ENCODE measurements around the gene POU5F2. TPM values are rescaled to one million over a fixed set of nuclear protein-coding genes. Genes with fewer than 3 reads are reported as not detected.

Gene POU5F2
- total RNA-seq, 2 donors from 2014 or later: 1.7 to 3.2 TPM

GRCh38 chr5:93724791-93725190, 16.6 kb downstream of the POU5F2 start:
- Histone ChIP-seq H3K4me3 (no peak overlapping the region), H3K27ac (no peak overlapping the region), H3K9me3 (no peaks in the 10 kb centered on the region), H3K4me1 (replicated peaks) (no peaks in the 10 kb centered on the region), H3K36me3 (no peaks in the 10 kb centered on the region), H3K27me3 (replicated peaks; ENCODE audit: insufficient read depth) (no peaks in the 10 kb centered on the region)
- no peak for DNase-seq (ENCODE audit: low spot score)
- TF ChIP-seq POLR2A (IDR thresholded peaks at IDR 0.05): no peak
- no peak for TF ChIP-seq POLR2AphosphoS5 (IDR thresholded peaks at IDR 0.05)
- TF ChIP-seq, protein P1, sequence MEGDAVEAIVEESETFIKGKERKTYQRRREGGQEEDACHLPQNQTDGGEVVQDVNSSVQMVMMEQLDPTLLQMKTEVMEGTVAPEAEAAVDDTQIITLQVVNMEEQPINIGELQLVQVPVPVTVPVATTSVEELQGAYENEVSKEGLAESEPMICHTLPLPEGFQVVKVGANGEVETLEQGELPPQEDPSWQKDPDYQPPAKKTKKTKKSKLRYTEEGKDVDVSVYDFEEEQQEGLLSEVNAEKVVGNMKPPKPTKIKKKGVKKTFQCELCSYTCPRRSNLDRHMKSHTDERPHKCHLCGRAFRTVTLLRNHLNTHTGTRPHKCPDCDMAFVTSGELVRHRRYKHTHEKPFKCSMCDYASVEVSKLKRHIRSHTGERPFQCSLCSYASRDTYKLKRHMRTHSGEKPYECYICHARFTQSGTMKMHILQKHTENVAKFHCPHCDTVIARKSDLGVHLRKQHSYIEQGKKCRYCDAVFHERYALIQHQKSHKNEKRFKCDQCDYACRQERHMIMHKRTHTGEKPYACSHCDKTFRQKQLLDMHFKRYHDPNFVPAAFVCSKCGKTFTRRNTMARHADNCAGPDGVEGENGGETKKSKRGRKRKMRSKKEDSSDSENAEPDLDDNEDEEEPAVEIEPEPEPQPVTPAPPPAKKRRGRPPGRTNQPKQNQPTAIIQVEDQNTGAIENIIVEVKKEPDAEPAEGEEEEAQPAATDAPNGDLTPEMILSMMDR (IDR thresholded peaks at IDR 0.05): no peak
- WGBS: 95% methylated on average over 1 of the region's 1 CpG
- intact Hi-C loops (cut with DNase I): no loop called here

DNA sequence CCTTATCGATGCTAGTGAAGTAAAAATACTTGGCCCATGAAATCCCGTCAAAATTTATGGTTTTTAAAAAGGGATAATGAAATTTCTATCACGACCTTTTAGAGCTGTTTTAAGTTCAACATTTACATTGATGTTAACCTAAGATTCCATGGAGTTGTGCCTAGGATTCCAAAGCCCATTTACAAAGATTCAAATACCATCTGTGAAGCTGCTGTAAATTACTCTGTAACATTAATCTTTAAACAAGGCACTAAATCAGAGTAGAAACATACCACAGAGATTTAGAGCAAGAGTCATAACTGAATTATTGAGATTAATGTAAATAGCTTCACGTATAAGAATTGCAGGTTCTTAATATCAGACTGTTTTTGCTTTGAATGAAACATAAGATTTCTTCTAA, 17.7 kb downstream of the POU5F2 start:
- no peaks in the 10 kb centered on the region for H3K4me1 ChIP-seq (replicated peaks)
- intact Hi-C loops (cut with DNase I): no loop called here
- WGBS: 34% methylated on average over 4 of the region's 4 CpGs
- TF ChIP-seq POLR2AphosphoS5 (IDR thresholded peaks at IDR 0.05) (no peak), POLR2A (IDR thresholded peaks at IDR 0.05) (no peak)
- TF ChIP-seq, protein P1 (IDR thresholded peaks at IDR 0.05): no peak
- H3K36me3 ChIP-seq: no peaks in the 10 kb centered on the region
- H3K9me3 ChIP-seq: no peaks in the 10 kb centered on the region
- H3K27ac ChIP-seq: no peak overlapping the region
- no peaks in the 10 kb centered on the region for H3K27me3 ChIP-seq (replicated peaks; ENCODE audit: insufficient read depth)
- DNase-seq (ENCODE audit: low spot score): no peak
- H3K4me3 ChIP-seq: no peak overlapping the region

- Histone ChIP-seq H3K4me3 (no peak overlapping the region), H3K9me3 (no peaks in the 10 kb centered on the region), H3K27ac (no peak overlapping the region), H3K4me1 (replicated peaks) (no peaks in the 10 kb centered on the region), H3K36me3 (no peaks in the 10 kb centered on the region), H3K27me3 (replicated peaks; ENCODE audit: insufficient read depth) (no peaks in the 10 kb centered on the region)
- intact Hi-C loops (cut with DNase I): no loop called here
- DNase-seq (ENCODE audit: low spot score): no peak
- TF ChIP-seq, protein P1 (IDR thresholded peaks at IDR 0.05): no peak
- TF ChIP-seq POLR2AphosphoS5 (IDR thresholded peaks at IDR 0.05) (no peak), POLR2A (IDR thresholded peaks at IDR 0.05) (no peak)
These were observed 18.4 kb downstream of the POU5F2 start for GRCh38 chr5:93723005-93723404.

DNA sequence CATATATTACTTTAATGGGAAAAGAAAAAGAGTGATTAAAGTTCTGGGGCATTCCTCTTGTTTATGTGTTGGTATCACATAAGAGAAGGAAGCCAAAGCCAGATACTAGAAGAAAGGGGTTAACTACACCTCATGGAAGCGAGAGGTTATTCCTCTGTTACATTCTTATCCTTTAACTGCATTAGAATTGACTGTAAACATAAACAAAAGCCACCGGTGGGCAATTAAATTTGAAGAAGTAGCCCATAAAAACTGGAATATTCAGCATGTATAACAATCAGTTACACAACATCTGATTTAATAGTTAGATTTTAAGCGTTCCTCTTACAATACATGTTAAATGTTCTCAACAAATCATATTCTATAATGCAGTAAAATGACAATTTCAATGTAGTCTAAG, 18.8 kb downstream of the POU5F2 start:
- no peaks in the 10 kb centered on the region for H3K4me1 ChIP-seq (replicated peaks)
- 36% methylated on average over 3 of the region's 3 CpGs for WGBS
- H3K4me3 ChIP-seq: no peak overlapping the region
- H3K9me3 ChIP-seq: no peaks in the 10 kb centered on the region
- H3K27me3 ChIP-seq (replicated peaks; ENCODE audit: insufficient read depth): no peaks in the 10 kb centered on the region
- intact Hi-C loops (cut with DNase I): no loop called here
- H3K27ac ChIP-seq: no peak overlapping the region
- no peak for TF ChIP-seq POLR2A (IDR thresholded peaks at IDR 0.05)
- no peak for TF ChIP-seq POLR2AphosphoS5 (IDR thresholded peaks at IDR 0.05)
- TF ChIP-seq, protein P1 (IDR thresholded peaks at IDR 0.05): no peak
- no peak for DNase-seq (ENCODE audit: low spot score)
- H3K36me3 ChIP-seq: no peaks in the 10 kb centered on the region

DNA sequence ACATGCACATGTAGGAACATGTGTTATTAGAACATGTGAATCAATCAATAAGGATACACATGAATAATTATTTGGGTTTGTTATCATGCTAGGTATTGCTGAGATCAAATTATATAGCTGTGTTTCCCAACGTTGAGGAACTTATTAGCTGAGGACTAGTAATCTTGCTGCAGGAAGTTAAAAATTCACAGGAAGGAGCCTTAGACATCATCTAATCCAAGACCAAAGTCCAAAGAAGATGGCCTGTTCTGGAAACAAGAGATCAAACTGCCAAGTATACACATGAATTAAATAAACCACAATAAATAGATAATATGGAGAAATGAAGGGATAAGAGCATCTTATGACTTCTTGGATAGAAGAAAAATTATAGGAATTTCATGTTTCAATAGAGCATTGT, 19.9 kb downstream of the POU5F2 start:
- intact Hi-C loops (cut with DNase I): no loop called here
- Histone ChIP-seq H3K27me3 (replicated peaks; ENCODE audit: insufficient read depth) (no peaks in the 10 kb centered on the region), H3K36me3 (no peaks in the 10 kb centered on the region), H3K4me1 (replicated peaks) (no peaks in the 10 kb centered on the region), H3K27ac (no peak overlapping the region), H3K9me3 (no peaks in the 10 kb centered on the region), H3K4me3 (no peak overlapping the region)
- no peak for DNase-seq (ENCODE audit: low spot score)
- TF ChIP-seq, protein P1 (IDR thresholded peaks at IDR 0.05): no peak
- TF ChIP-seq POLR2AphosphoS5 (IDR thresholded peaks at IDR 0.05): no peak
- TF ChIP-seq POLR2A (IDR thresholded peaks at IDR 0.05): no peak
- 36% methylated on average over 1 of the region's 1 CpG for WGBS
